SU-DHL-6 (cell line): ENCODE data around the gene STRIT1.
"Not testable (repeated sequence)": the region's sequence is repeated elsewhere in the genome, so short reads cannot be mapped to it uniquely, and the experiment has no call there.

ENCODE experiments used
- CTCF ChIP-seq: fragments of 200-600 bp; sonication (generic); IDR thresholded peaks from one replicate; pipeline ENCODE4 v1.5.1; 2017; ENCODE audit warnings: antibody characterized with exemption, mild to moderate bottlenecking, low read length, moderate library complexity; ENCODE audit not compliant: insufficient read depth, poor library complexity, severe bottlenecking
- EZH2phosphoT487 ChIP-seq: fragments of 200-600 bp; sonication (generic), shearing (Covaris generic); conservative IDR thresholded peaks from 2 replicates; pipeline ENCODE4 v1.6.1; 2018; ENCODE audit warnings: mild to moderate bottlenecking, antibody characterized with exemption, low read length, moderate library complexity, mixed read lengths

GRCh38 chr3:155275159-155275754 lies 18.2 kb downstream of the STRIT1 start:
- not testable (repeated sequence) for TF ChIP-seq CTCF, EZH2phosphoT487
